ENCODE measurements around the gene SPEF2. TPM values are rescaled to one million over a fixed set of nuclear protein-coding genes. Genes with fewer than 3 reads are reported as not detected.

Gene SPEF2
- polyA plus RNA-seq, 1 donor (not counting 4 experiments of a cell fraction or from before 2014, with no cell fraction given), result 1.6 TPM

GRCh38 chr5:35799181-35799580, 181.5 kb downstream of the SPEF2 start:
- Histone ChIP-seq H3K79me2 (ENCODE audit: control insufficient read depth, insufficient read depth, low read length) (no peaks in the 10 kb centered on the region), H3K4me1 (ENCODE audit: control insufficient read depth, extremely low read depth, insufficient read depth, low read length) (peaks cover 5% of the 10 kb centered on the region), H3K27ac (ENCODE audit: control insufficient read depth, insufficient read depth, low read length) (no peak overlapping the region), H3K4me2 (ENCODE audit: control insufficient read depth, extremely low read depth, insufficient read depth, low read depth, low read length) (no peak overlapping the region), H3K27me3 (ENCODE audit: control insufficient read depth, extremely low read depth, insufficient read depth, low read length) (no peaks in the 10 kb centered on the region), H3K9me3 (ENCODE audit: control insufficient read depth, low read depth, low read length) (no peaks in the 10 kb centered on the region), H2AFZ (ENCODE audit: control insufficient read depth, low read length) (no peak overlapping the region), H3K9ac (ENCODE audit: control insufficient read depth, extremely low read depth, insufficient read depth, low read length) (no peak overlapping the region), H3K9me1 (ENCODE audit: control insufficient read depth, extremely low read depth, insufficient read depth, low read length) (no peaks in the 10 kb centered on the region), H3K4me3 (ENCODE audit: control insufficient read depth in 2 of 3, extremely low read depth in 1 of 3, insufficient read depth in 2 of 3, low read depth in 1 of 3, low read length in 3 of 3) (no peak overlapping the region), H3K36me3 (ENCODE audit: control insufficient read depth in 2 of 2, extremely low read depth in 1 of 2, insufficient read depth in 2 of 2, low read length in 2 of 2) (no peaks in the 10 kb centered on the region), H4K20me1 (ENCODE audit: control insufficient read depth, extremely low read depth, insufficient read depth, low read length) (no peaks in the 10 kb centered on the region)
- dilution Hi-C loops (cut with MboI; ENCODE audit: extremely low pct_ligation_motif_present, low sequenced_read_pairs), result no loop called here
- DNase-seq (ENCODE audit: low read depth, low spot score), result no peak
- FAIRE-seq, result no peak
- TF ChIP-seq CTCF (optimal IDR thresholded peaks at IDR 0.05 in 1 of 3, IDR thresholded peaks at IDR 0.05 in 1 of 3, conservative IDR thresholded peaks at IDR 0.05 in 1 of 3; ENCODE audit: extremely low read depth in 1 of 3, insufficient read depth in 2 of 3, low read length in 3 of 3) (no peak), EZH2 (IDR thresholded peaks at IDR 0.05; ENCODE audit: low read length) (no peak)

DNA sequence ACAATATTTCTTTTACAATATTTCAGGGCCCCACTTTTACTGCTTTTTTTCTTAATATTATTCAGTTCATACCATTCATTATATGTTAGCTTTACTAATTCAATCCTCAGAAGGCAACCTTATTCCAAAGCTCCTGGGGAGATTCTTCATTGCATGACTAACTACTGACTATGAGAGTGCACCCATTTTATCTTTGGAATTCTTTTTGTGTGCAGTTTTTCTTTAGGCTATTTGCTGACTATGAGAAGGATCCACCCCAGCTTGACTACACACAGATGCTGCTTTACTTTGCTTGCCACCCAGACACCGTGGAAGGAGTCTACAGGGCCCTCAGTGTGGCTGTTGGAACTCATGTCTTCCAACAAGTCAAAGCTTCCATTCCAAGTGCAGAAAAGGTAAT, 182.1 kb downstream of the SPEF2 start:
- TF ChIP-seq CTCF (optimal IDR thresholded peaks at IDR 0.05 in 1 of 3, IDR thresholded peaks at IDR 0.05 in 1 of 3, conservative IDR thresholded peaks at IDR 0.05 in 1 of 3; ENCODE audit: extremely low read depth in 1 of 3, insufficient read depth in 2 of 3, low read length in 3 of 3) (no peak), EZH2 (IDR thresholded peaks at IDR 0.05; ENCODE audit: low read length) (no peak)
- no peaks in the 10 kb centered on the region for H3K9me3 ChIP-seq (ENCODE audit: control insufficient read depth, low read depth, low read length)

More for the DNA sequence above, 182.1 kb downstream of the SPEF2 start:
- Histone ChIP-seq H3K4me2 (ENCODE audit: control insufficient read depth, extremely low read depth, insufficient read depth, low read depth, low read length) (no peak overlapping the region), H3K36me3 (ENCODE audit: control insufficient read depth in 2 of 2, extremely low read depth in 1 of 2, insufficient read depth in 2 of 2, low read length in 2 of 2) (no peaks in the 10 kb centered on the region), H3K79me2 (ENCODE audit: control insufficient read depth, insufficient read depth, low read length) (no peaks in the 10 kb centered on the region), H2AFZ (ENCODE audit: control insufficient read depth, low read length) (no peak overlapping the region), H3K9ac (ENCODE audit: control insufficient read depth, extremely low read depth, insufficient read depth, low read length) (no peak overlapping the region), H3K4me3 (ENCODE audit: control insufficient read depth in 2 of 3, extremely low read depth in 1 of 3, insufficient read depth in 2 of 3, low read depth in 1 of 3, low read length in 3 of 3) (no peak overlapping the region), H3K4me1 (ENCODE audit: control insufficient read depth, extremely low read depth, insufficient read depth, low read length) (peaks cover 5% of the 10 kb centered on the region), H3K9me1 (ENCODE audit: control insufficient read depth, extremely low read depth, insufficient read depth, low read length) (no peaks in the 10 kb centered on the region), H4K20me1 (ENCODE audit: control insufficient read depth, extremely low read depth, insufficient read depth, low read length) (no peaks in the 10 kb centered on the region), H3K27me3 (ENCODE audit: control insufficient read depth, extremely low read depth, insufficient read depth, low read length) (no peaks in the 10 kb centered on the region), H3K27ac (ENCODE audit: control insufficient read depth, insufficient read depth, low read length) (no peak overlapping the region)
- FAIRE-seq (no peak), DNase-seq (ENCODE audit: low read depth, low spot score) (no peak)
- dilution Hi-C loops (cut with MboI; ENCODE audit: extremely low pct_ligation_motif_present, low sequenced_read_pairs), result no loop called here
